Activated CD4-positive, alpha-beta T cell treated with anti-CD3 and anti-CD28 coated beads, Interleukin-10, Interleukin-2, amounts not matched to agents 100 ng/mL and 50 ng/mL, durations not matched to agents 16 hours and 8 hours (primary cell): ENCODE data around the gene PFKP.

Experiments used
- DNase-seq: peaks from one replicate; pipeline ENCODE4 v3.0.0-alpha.2; 2020

The PFKP gene

DNA sequence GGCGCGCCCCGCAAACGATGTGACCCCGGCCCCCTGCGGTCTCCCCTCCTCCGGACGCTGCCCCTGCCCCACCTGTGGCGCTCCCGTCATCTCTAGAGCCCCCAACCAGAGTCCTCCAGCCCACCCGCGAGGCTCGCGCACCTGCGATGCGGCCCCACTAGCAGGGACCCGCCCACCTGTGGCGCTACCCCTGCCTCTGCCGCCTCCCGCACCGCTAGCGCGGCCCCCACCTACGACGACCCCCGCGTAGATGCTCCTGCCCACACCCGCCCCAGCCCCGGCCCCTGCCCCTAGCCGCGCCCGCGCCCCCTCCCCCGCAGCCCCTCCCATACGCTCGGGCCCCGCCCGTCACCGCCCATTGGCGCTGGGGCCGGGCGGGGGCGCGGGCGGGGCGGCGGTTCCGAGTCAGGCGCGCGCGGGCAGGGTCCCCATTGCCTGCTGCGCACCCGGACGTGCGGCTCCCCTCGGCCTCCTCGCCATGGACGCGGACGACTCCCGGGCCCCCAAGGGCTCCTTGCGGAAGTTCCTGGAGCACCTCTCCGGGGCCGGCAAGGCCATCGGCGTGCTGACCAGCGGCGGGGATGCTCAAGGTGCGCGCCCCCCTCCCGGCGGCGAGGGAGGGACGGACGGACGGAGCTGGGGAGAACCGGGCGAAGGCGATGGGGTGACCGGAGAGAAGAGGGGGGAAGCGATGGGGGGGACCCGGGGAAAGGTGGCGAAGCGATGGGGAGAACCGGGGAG lies at the start of gene PFKP:
Gene PFKP, plus strand, starts transcription at position 431 of the 741 bp plus-strand sequence. Its CDS starts 48 bp downstream, at position 479.
- peak; percentile 78 for DNase-seq

DNA sequence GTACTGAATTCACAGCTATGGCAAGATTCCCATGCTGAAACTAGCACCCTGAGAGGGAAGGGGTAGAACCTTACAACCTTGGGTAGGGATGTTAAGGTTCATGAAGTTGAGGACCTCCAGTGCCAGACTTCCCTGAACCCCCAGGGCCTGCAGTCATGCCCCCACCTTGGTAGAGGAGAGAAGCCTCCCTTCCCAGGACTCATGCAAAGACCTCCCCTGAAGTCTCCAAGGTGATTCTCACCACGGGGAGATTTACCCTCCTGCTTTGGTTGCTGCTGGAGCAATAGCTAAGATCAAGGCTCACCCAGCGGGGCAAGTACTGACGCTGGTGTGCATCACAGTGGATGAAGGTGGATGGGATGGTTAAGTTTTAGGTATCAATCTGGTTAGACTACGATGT lies 49.1 kb upstream of the PFKP start:
- DNase-seq, result no peak

DNA sequence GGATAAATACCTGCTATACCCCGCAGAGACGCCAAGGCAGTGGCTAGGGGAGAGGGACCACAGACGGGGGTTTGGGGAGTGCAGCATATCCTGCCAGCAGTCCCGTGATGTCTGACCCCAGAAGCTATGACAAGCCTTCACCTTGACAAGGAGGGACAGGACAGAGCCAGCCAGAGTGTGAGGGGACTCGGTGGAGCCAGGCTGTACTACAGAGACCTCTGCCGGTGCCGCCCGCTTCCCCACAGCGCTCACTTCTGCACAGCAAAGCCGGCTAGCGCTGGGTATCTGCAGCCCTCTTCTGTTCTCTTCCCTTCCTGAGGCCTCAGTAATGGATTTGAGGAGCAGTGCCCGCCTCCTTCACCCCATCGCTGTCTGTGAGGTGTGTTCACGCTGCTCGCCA lies 47.0 kb upstream of the PFKP start:
- no peak for DNase-seq

DNA sequence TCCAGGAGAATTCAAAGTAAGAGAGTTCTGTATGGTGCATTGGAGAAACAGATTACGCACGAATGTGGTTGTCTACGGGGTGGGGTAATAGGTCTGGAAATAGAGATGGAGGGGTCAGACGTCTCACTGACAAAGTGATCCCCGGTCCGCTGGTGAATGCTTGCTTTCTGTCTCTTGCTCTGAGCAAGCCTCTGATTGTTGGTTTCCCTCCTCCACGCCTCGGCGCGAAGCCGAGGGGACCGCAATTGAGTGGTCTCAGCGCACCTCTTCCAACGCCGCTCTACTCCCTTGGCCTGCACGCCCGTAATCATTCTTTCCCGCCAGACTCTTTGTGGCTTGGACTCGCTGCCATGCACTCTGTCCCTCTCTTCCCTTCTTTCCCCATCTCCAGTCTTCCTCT lies 46.5 kb upstream of the PFKP start:
- DNase-seq, result no peak

DNA sequence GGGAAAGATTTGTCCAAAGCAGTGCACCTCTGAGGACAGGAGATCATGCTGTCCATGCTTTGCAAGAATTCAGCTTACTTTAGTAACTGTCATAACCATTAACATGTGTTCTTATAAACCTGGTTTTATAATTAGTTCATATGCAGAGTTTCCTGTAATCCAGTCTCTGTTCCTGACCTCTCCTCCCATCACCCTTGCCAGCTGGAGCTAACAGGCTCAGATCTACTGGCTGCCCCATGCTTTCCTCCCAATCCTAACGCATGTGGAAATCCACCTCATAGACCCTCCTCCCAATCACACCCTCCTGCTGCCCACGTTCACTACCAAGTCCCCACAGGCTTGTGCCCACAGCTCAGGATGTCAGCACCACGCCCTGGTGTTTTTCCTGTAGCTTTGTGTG lies 45.3 kb upstream of the PFKP start:
- no peak for DNase-seq

DNA sequence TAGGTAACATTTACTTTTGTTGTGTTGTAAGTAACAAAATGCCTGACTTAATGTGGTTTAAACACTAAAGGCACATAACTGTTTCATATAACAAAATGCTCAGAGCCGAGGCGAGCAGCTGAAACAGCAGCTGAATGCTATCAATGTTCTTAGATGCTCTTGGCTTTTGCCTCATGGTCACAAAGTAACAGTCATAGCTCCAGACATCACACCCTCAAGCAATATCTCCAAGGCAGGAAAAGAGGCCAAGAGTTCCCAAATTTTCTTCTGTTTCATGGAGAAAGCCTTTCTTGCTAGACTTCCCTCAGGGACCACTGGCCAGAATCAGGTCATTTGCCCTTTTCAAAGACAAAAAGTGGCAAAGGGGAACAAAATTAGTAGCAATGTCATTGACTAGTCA lies 43.5 kb upstream of the PFKP start:
- no peak for DNase-seq

DNA sequence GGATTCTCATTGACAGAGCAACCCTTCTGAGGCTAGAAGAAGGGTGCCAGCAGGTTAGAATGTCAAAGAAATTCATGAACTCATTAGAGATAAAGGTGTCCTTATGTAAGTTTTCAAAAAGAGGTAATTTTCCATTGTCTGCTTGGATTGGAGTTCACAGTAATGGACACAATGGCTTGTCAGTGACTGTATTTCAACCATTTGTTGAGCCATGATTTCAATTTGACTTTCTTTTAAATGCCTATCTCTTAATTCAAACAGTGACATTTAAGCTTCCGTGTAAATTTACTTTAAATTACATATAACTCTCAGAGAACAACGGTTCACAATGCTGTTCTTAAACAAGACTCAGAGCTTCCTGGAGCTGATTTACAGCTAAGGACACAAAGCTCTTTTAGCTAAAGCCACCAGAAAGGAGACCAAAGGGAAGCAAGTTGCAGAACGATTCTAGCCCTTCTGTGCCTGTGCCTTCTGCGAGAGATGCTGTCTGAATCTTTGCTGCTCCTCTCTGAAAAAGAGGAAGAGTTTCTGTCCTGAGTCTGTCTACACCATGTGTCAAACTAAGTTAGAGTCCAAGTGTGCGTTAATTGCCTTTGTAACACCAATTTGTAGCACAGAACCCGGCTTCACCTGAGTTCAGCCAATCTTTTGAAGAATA lies 42.2 kb upstream of the PFKP start:
- no peak for DNase-seq

DNA sequence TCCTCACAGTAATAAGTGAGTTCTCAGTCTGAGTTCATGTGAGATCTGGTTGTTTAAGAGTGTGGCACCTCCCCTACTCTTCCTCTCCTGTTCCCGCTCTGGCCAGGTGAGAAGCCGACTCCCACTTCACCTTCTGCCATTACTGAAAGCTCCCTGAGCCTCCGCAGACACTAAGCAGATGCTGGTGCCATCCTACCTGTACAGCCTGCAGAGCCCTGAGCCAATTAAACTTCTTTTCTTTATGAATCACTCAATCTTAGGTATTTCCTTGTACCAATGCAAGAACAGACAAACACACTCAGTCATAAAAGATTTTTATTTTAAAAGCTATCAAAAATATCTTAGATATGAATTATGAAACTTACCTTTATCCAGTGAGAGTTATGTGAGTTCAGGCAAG lies 39.5 kb upstream of the PFKP start:
- no peak for DNase-seq

DNA sequence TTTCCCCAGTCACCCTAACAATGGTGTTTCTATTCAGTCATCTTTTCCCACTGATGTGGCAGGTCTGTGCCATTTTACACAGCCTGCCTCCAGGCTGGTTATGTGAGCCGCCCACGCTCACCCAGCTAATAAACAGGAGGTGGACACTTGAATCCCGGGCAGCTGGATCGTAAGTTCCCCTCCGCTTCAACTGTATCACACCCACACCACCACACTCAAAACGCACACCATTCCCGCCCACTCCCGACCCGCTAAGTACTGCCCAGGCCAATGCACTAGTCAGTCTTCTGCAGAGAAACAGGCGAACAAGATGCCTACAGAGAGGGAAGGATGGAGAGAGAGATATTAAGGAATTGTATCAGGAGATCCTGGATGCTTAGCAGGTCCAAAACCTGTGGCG lies 38.9 kb upstream of the PFKP start:
- DNase-seq, result no peak

DNA sequence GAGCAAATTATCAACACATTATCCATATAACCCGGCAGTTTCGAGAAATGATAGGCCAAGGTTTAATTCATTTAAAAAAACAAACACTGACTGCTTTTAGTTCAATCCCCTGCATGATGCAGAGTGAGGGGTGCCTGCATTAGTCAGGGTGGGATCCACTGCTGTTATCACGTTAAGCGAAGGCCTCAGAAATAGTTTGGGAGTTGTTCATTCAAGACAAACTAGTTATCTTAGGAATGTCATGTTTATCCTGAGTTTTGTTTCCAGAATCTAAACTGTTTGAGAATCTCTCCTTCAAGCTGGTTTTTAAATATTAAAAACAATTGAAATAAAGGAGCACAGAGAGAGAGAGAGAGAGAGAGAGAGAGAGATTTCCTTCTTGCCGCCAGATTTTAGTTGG lies 36.6 kb upstream of the PFKP start:
- DNase-seq, result no peak

DNA sequence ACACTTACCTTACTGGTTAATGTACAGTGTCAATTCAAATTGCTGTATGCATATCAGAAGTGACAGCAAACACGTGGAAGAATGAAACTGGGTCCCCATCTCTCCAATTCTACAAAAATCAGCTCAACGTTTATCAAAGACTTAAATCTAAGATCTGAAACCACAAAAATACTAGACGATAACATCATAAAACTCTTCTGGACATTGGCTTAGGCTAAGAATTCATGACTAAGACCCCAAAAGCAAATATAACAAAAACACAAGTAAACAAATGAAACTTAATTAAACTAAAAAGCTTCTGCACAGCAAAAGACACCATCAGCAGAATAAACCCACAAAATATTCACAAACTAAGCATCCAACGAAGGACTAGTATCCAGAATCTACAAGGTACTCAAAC lies 35.9 kb upstream of the PFKP start:
- DNase-seq, result no peak

DNA sequence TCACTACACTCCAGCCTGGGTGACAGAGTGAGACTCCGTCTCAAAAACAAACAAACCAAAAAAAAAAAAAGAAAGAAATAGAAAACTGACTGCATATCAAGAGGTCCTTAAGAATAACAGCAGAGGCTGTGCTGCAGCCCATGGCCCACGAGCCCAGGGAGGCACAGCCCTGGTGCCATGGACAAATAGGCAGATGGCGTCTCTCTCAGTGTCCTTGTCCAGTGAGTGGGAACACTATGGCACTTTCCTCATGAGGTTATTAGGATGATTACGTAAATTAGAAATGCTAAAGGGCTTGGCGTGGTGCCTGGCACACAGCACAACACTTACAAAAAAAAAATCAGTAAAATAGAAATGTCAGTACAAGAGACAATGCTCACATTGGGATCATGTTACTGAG lies 33.4 kb upstream of the PFKP start:
- DNase-seq, result no peak

DNA sequence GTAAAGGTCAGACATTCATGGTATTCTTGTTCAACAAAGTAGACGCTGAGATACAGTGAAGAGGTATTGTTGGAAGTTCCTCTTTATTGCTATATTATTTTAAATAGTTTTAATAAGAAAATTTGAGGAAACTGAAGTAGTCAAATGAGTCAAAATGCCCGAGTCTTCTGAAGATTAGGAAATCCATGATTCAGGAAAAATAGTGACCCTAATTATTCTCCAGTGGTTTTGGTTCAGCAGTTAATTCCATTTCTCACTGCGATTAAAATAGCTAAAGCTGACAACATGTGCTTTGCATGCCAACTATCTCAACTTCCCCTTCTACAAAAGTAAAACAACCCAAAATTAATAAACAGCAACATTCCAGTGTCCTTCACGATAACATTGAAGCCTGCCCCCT lies 32.7 kb upstream of the PFKP start:
- DNase-seq, result no peak

DNA sequence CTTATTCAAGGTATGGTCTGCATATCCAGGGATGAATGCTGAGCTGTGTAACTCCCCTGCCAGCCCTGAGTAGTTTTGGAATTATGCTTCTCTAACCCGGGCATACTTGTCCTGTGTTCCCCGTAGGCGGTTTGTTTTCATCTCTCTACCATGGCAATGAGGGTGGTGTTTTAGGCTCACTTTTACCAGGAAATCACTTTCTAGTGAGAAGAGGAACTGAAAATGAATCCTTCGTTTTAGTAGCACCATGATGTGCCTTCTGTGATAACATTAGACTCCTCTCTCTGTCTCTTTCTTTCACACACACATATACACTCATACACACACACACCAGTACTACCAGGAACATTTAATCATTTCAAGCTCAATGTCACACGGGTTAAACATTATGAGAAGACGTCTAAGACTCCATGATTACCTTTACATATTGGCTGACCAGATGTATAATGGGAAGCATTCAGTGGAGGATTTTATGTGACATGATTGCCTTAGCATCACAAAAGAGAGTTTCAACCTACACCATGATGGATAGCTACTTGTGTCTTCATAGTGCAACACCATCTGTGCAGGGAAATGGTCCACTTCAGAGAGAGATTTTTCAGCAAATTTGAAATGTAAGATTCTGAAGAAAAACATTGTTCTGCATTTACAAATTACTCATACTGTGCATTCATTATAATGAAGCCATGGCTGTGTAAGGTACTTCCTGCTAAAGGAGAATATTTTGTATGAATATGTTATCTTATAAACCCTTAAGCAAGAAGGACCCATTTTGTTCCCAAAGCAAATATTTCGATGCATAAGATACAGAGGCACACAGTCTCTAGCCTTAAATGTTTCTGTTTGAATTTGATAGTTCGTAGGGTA lies 31.0 kb upstream of the PFKP start:
- no peak for DNase-seq

DNA sequence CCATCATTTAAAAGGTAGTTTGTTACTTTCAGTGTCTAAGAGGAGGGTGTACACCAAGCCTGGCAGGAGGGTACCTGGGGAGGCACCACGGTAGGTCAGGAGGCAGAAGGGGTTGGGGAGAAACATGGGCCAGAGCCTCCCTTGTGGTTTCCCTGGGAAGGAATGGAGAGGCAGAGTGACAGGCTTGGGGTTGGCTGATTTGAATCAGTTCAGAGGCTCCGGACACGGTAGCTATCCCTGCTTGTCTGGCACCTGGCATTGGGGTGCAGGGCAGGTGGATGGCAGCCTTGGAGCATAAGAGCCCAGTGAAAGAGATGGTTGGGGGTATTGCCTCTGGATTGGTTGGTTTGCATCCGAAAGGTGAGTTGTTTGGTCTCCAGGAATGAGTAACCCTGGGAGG lies 30.2 kb upstream of the PFKP start:
- DNase-seq, result no peak

DNA sequence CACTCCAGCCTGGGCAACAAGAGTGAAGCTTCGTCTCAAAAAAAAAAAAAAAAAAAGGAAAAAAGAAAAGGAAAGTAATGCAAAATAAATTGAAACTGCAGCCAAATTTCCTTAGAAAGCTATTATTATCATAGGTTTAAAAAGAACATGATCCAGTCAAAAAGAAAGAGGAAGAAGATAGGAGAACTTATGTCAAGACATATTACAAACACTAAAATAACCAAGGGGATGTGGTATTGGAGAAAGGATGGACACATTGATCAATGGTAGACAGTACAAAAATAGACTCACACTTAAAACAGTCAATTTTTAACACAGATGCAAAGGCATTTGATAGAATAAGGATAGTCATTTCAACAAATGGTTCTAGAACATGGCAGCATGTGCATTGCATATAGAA lies 27.3 kb upstream of the PFKP start:
- no peak for DNase-seq

DNA sequence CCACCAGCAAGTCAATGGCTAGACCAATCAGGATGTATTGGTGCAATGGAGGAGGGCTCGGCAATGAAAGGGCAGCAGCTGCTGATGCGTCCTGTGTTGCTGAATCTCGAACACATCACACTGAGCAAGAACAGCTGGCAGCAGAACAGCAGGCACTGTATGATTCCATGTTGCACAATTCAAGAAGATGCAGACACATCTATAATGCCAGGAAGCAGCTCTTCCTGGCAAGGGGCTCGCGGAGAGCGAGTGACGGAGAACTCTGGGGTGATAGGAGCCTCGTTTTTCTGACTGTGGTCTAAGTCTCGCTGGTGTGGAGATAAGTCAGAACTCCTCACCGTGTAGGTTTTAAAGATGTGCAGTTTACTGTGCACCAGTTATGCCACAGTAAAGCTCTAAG lies 24.8 kb upstream of the PFKP start:
- DNase-seq, result no peak

DNA sequence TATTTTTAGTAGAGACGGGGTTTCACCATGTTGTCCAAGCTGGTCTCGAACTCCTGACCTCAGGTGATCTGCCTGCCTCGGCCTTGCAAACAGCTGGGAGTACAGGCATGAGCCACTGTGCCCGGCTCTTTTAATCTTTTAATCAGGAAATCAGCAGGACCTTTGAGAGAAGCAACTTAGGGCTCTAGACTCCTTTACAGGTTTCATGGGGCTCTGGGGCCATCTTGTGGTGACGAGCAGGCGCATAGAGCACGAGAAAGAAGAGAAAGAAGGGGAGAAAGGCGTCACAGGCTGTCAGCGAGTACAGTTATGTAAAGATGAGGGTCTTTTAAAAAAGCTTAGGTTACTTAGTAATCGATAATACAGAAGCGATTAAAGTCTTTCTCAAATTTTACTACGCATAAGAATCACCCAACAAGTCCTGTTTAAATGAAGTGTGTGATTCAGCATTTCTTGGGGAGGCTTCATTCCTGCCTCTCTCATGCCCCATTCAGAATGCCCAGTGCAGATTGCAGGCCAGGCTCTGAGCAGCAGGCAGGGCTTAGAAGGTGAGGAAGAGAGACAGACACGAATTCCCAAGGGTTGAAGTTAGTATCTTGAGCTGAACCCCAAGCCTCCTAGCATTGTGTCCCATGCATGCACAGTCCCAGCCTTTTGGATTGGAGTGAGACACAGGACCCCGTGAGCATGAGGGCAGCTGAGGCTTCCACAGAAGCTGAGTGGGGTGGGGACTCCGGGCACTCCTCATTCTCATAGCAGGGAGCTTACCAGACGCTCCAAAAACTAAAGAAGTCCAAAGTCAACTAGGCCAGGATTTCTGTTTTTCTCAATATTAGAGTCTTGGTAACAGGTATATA lies 23.6 kb upstream of the PFKP start:
- peak; percentile 61 for DNase-seq

DNA sequence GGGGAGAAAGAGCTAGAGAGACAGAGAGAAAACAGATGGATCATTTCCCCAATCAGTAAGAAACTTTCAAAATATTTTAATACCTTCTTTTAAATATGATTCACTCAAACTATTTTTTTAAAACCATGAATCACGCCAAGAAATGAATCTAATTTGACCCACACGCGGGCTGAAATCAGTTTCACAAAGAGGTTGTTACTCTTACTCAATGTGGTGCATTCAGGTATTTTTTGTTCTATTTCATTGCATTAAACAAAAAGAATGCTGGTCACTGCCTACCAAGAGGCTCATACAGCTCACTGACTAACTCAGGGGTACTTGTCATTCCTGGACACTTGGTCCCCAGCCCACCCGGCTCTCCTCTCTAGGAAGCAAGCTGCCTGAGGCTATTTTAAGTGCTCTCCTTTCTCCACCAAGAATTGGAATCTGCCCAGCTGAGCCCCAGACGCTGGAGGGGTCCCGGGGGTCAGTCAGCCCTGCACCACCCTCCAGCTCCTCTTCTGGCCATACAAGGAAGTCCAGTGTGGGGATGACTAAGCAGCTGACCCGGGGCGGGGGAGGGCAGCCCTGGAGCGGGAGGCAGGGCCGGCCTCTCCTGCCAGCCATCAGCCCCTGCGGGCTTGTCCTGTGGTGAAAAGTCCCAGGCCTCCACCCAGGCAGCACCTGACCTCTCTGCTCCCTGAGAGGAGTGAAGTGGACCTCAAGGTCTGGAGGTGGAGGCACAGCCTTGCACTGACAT lies 21.7 kb upstream of the PFKP start:
- no peak for DNase-seq

DNA sequence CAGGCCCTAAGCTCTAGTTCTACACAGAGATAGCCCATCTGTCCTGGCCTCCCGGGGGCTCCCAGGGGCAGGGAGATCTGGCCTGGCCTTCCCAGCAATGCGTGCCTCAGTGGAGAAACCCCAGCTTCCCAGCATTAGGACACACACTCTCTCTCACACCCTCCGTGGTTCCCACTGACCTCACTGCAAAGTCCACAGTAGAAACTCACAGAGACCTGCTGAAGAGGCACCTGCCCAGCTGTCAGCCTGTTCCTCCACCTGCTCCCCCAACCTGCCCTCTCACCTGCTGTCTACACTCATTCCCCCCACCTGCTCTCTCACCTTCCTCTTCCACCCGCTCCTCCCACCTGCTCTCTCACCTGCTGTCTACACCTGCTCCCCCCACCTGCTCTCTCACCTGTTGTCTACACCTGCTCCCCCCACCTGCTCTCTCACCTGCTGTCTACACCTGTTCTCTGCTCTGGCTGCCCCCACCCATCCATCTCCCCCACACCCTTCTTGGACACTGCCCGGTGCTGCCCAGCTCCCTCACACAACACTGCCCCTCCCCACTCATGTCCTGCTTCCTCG lies 21.1 kb upstream of the PFKP start:
- no peak for DNase-seq

DNA sequence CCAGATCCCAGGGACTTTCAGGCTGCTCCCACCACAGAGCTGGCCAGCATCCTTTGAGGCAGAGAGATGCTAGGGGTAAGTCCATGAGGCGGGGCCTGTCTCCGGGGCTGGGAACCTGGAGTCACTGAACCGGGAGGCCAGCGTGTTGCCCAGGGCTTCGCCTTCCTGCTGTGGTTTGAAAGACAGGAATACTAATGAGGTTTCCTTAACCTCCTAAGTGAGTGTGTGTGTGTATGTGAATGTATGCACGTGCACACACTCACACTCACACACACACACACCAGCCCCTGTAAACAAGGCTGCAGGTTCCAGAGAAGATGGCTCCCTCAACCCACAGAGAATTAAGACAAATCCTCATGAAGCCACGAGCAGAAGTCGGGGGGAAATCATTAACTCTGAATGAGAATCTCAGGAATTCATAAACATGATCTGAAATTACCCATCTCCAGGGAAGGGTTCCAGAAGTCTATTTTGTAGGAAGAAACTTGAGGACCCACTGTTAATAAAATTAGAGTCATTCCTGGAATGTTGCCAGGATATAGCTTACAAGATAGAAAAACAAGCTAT lies 20.3 kb upstream of the PFKP start:
- no peak for DNase-seq

DNA sequence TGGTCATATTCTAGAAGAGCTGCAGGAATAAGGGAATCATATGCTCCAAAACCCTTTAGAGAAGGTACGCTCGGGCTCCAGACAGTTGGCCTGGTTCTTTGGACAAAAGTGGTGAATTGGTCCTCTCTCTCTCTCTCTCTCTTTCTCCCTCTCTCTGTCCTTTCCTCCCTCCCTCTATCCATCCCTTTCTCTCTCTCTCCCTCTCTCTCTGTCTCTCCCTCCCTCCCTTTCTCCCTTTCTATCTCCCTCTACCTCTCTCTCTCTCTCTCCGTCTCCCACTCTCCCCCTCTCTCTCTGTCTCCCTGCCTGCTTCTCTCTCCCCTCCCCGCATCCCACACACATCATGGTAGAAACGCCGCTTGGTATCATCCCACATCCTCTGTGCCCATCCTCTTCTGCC lies 19.8 kb upstream of the PFKP start:
- DNase-seq, result no peak
